H1 (cell line): ENCODE measurements around the gene HABP2.

Source experiments
- CHD2 ChIP-seq: IDR thresholded peaks from 2 replicates; pipeline ENCODE4 v1.6.1; 2012; ENCODE audit warnings: low read length, improper control_type of control experiment
- CTBP2 ChIP-seq: IDR thresholded peaks from 2 replicates; pipeline ENCODE4 v1.7.0; 2011; ENCODE audit warnings: borderline replicate concordance, mild to moderate bottlenecking, moderate library complexity, mixed read lengths, low read length; ENCODE audit not compliant: insufficient read depth, insufficient read length
- CTCF ChIP-seq, 3 experiments: IDR thresholded peaks; 1 replicate in 2 of 3; 2 replicates in 1 of 3; pipeline versions ENCODE4 v1.5.1 to v1.6.1; 2011; ENCODE audit warnings: low read length in 3 of 3, mild to moderate bottlenecking in 3 of 3, inconsistent platforms in 2 of 3, low read depth in 1 of 3, moderate library complexity in 1 of 3; ENCODE audit not compliant: insufficient read depth in 1 of 3; ENCODE audit errors: control extremely low read depth in 1 of 3
- EZH2 ChIP-seq: fragments of 200-600 bp; sonication (generic); IDR thresholded peaks from 2 replicates; pipeline ENCODE4 v1.7.1; 2012; ENCODE audit warnings: low read depth, mild to moderate bottlenecking, moderate library complexity, low read length, inconsistent platforms; ENCODE audit not compliant: severe bottlenecking
- POLR2AphosphoS5 ChIP-seq: IDR thresholded peaks from 2 replicates; pipeline ENCODE4 v1.6.1; 2011; ENCODE audit warnings: low read depth, low read length
- RAD21 ChIP-seq, 2 experiments: IDR thresholded peaks in 1 of 2; conservative IDR thresholded peaks in 1 of 2; 2 replicates each; pipeline ENCODE4 v1.6.1; 2011; ENCODE audit warnings: low read depth in 2 of 2, low read length in 2 of 2, improper control_type of control experiment in 1 of 2, inconsistent platforms in 1 of 2, mild to moderate bottlenecking in 1 of 2, moderate library complexity in 1 of 2
- RBBP5 ChIP-seq: IDR thresholded peaks from 2 replicates; pipeline ENCODE4 v1.7.1; 2012; ENCODE audit warnings: low read depth, mild to moderate bottlenecking, inconsistent platforms, low read length, moderate library complexity, borderline replicate concordance
- SRF ChIP-seq: IDR thresholded peaks from 2 replicates; pipeline ENCODE4 v1.6.1; 2011; ENCODE audit warnings: mild to moderate bottlenecking, low read depth, low read length, moderate library complexity
- YY1 ChIP-seq: IDR thresholded peaks from 2 replicates; pipeline ENCODE4 v1.6.1; 2011; ENCODE audit warnings: low read depth, mild to moderate bottlenecking, low read length
- ZNF274 ChIP-seq: IDR thresholded peaks from 2 replicates; pipeline ENCODE4 v1.7.0; 2012; ENCODE audit warnings: low read length, borderline replicate concordance; ENCODE audit errors: extremely low read depth

DNA sequence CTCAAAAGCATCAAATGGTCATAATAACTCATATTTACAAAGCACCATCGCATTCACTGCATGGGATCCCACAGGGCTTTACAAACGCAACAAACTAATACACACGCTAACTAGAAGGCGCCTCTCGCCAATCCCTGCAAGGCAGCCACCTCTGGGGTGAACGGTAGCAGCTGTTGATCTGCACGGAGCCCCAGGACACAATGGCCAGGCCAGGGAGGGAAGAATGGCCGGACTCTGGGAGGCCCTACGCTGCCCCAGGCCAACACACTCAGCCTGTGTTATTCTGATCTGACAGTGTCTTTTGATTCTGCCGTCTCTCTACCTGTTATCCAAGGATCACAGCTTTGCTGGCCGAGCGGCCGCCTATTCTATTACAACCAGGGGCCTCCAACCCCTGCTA, 41.8 kb downstream of the HABP2 start:
- TF ChIP-seq SRF (no peak), RBBP5 (no peak), POLR2AphosphoS5 (no peak), CHD2 (no peak), CTCF (IDR thresholded peaks at IDR 0.05; ENCODE audit: control extremely low read depth in 1 of 3, insufficient read depth in 1 of 3, low read depth in 1 of 3, low read length in 3 of 3) (no peak), EZH2 (no peak), YY1 (no peak), ZNF274 (no peak), RAD21 (IDR thresholded peaks at IDR 0.05 in 1 of 2, conservative IDR thresholded peaks at IDR 0.05 in 1 of 2; ENCODE audit: low read depth in 2 of 2, low read length in 2 of 2) (no peak), CTBP2 (no peak)
